HUES48 (cell line): ENCODE results near the gene ZNHIT2.
"Not testable (repeated sequence)": the region's sequence is repeated elsewhere in the genome, so short reads cannot be mapped to it uniquely, and the experiment has no call there.

Experiments
- H3K27ac ChIP-seq: one replicate; pipeline ENCODE4 v1.7.0; 2013; ENCODE audit warnings: low read depth, low read length, inconsistent platforms
- H3K27me3 ChIP-seq: 2 replicates; pipeline ENCODE4 v1.6.1; 2013; ENCODE audit warnings: mild to moderate bottlenecking, low read length; ENCODE audit not compliant: control insufficient read depth, insufficient read depth
- H3K36me3 ChIP-seq: 2 replicates; pipeline ENCODE4 v1.6.1; 2013; ENCODE audit warnings: low read length; ENCODE audit not compliant: control insufficient read depth, insufficient read depth
- H3K4me1 ChIP-seq: 2 replicates; pipeline ENCODE4 v1.6.1; 2013; ENCODE audit warnings: mild to moderate bottlenecking, low read length; ENCODE audit not compliant: control insufficient read depth, insufficient read depth
- H3K4me3 ChIP-seq: 2 replicates; pipeline ENCODE4 v1.5.1; 2013; ENCODE audit warnings: mild to moderate bottlenecking, low read depth, low read length
- H3K9ac ChIP-seq: 2 replicates; pipeline ENCODE4 v1.6.1; 2013; ENCODE audit warnings: mild to moderate bottlenecking, low read depth, low read length, moderate library complexity
- H3K9me3 ChIP-seq: 2 replicates; pipeline ENCODE4 v1.6.1; 2013; ENCODE audit warnings: low read length; ENCODE audit not compliant: control insufficient read depth, insufficient read depth

ZNHIT2 gene

GRCh38 chr11:65126624-65127274 is 9.2 kb upstream of the ZNHIT2 start:
- H3K9me3 ChIP-seq = no peaks in the 10 kb centered on the region
- H3K4me1 ChIP-seq = no peaks in the 10 kb centered on the region
- H3K36me3 ChIP-seq = peaks cover 75% of the 10 kb centered on the region
- H3K9ac ChIP-seq = no peak overlapping the region
- no peaks in the 10 kb centered on the region for H3K27me3 ChIP-seq
- H3K27ac ChIP-seq = no peak overlapping the region
- H3K4me3 ChIP-seq = no peak overlapping the region

GRCh38 chr11:65125197-65126056 is 7.9 kb upstream of the ZNHIT2 start:
- Histone ChIP-seq H3K4me1 (peaks cover 5% of the 10 kb centered on the region), H3K27ac (no peak overlapping the region), H3K9me3 (no peaks in the 10 kb centered on the region), H3K9ac (no peak overlapping the region), H3K4me3 (no peak overlapping the region), H3K36me3 (peaks cover 72% of the 10 kb centered on the region), H3K27me3 (no peaks in the 10 kb centered on the region)

GRCh38 chr11:65124480-65125196 is 7.1 kb upstream of the ZNHIT2 start:
- Histone ChIP-seq H3K27me3 (no peaks in the 10 kb centered on the region), H3K36me3 (peaks cover 72% of the 10 kb centered on the region), H3K4me1 (peaks cover 5% of the 10 kb centered on the region), H3K4me3 (no peak overlapping the region), H3K9ac (no peak overlapping the region), H3K9me3 (no peaks in the 10 kb centered on the region), H3K27ac (no peak overlapping the region)

- H3K4me1 ChIP-seq = peaks cover 5% of the 10 kb centered on the region
- peak within 1 kb of the TSS; percentile 82 for H3K27ac ChIP-seq
- H3K27me3 ChIP-seq = no peaks in the 10 kb centered on the region
- H3K9me3 ChIP-seq = no peaks in the 10 kb centered on the region
- peak within 1 kb of the TSS; percentile 84 for H3K4me3 ChIP-seq
- peak within 1 kb of the TSS; percentile 94 for H3K9ac ChIP-seq
- peaks cover 63% of the 10 kb centered on the region for H3K36me3 ChIP-seq
Measured at GRCh38 chr11:65121865-65122696, 4.6 kb upstream of the ZNHIT2 start, which contains the start of the genes FAU and MRPL49. TSS of gene FAU (minus strand) at chr11:65122134. CDS start at chr11:65121813, 321 bp downstream. TSS of gene MRPL49 (plus strand) at chr11:65122321. CDS start at chr11:65122347, 26 bp downstream.

- peak overlapping the region; percentile 79 for H3K27ac ChIP-seq
- peak overlapping the region; percentile 94 for H3K9ac ChIP-seq
- peak overlapping the region; percentile 84 for H3K4me3 ChIP-seq
- H3K9me3 ChIP-seq = no peaks in the 10 kb centered on the region
- no peaks in the 10 kb centered on the region for H3K27me3 ChIP-seq
- peaks cover 6% of the 10 kb centered on the region for H3K4me1 ChIP-seq
- peaks cover 56% of the 10 kb centered on the region for H3K36me3 ChIP-seq
Measured at GRCh38 chr11:65121447-65121864, 4.0 kb upstream of the ZNHIT2 start.

GRCh38 chr11:65120831-65121230 is 3.3 kb upstream of the ZNHIT2 start:
- peak overlapping the region; percentile 84 for H3K4me3 ChIP-seq
- H3K27me3 ChIP-seq = no peaks in the 10 kb centered on the region
- H3K4me1 ChIP-seq = peaks cover 12% of the 10 kb centered on the region
- H3K9ac ChIP-seq = peak overlapping the region; percentile 94
- peak overlapping the region; percentile 79 for H3K27ac ChIP-seq
- no peaks in the 10 kb centered on the region for H3K9me3 ChIP-seq
- peaks cover 55% of the 10 kb centered on the region for H3K36me3 ChIP-seq

- Histone ChIP-seq H3K36me3 (peaks cover 49% of the 10 kb centered on the region), H3K9ac (no peak overlapping the region), H3K27ac (no peak overlapping the region), H3K4me1 (peaks cover 12% of the 10 kb centered on the region), H3K27me3 (no peaks in the 10 kb centered on the region), H3K4me3 (no peak overlapping the region), H3K9me3 (no peaks in the 10 kb centered on the region)
Measured at GRCh38 chr11:65119670-65119995, 2.1 kb upstream of the ZNHIT2 start.

GRCh38 chr11:65118891-65119669 is 1.6 kb upstream of the ZNHIT2 start:
- not testable (repeated sequence) for H3K27me3 ChIP-seq, H3K9ac ChIP-seq, H3K27ac ChIP-seq, H3K9me3 ChIP-seq, H3K4me3 ChIP-seq
- Histone ChIP-seq H3K36me3 (peaks cover 43% of the 10 kb centered on the region), H3K4me1 (peaks cover 12% of the 10 kb centered on the region)

- peaks cover 15% of the 10 kb centered on the region for H3K4me1 ChIP-seq
- H3K4me3 ChIP-seq = no peak overlapping the region
- no peaks in the 10 kb centered on the region for H3K27me3 ChIP-seq
- H3K9ac ChIP-seq = no peak overlapping the region
- H3K36me3 ChIP-seq = peaks cover 42% of the 10 kb centered on the region
- peak overlapping the region; percentile 13 for H3K27ac ChIP-seq
- H3K9me3 ChIP-seq = no peaks in the 10 kb centered on the region
Measured at GRCh38 chr11:65118097-65118837, 766 bp upstream of the ZNHIT2 start.
